ENCODE measurements around the gene FNIP2.
"Not testable (repeated sequence)": the region's sequence is repeated elsewhere in the genome, so short reads cannot be mapped to it uniquely, and the experiment has no call there.

FNIP2 gene

GRCh38 chr4:158826057-158826456, 57.2 kb downstream of the FNIP2 start:
- in situ Hi-C loops (cut with MboI; ENCODE audit: low pct_unique_long_range_greater_than_20kb, low sequenced_read_pairs) = no loop called here
- no peak for DNase-seq

GRCh38 chr4:158826882-158827281, 58.1 kb downstream of the FNIP2 start:
- no peak for DNase-seq
- in situ Hi-C loops (cut with MboI; ENCODE audit: low pct_unique_long_range_greater_than_20kb, low sequenced_read_pairs) = no loop called here

- DNase-seq = no peak
- in situ Hi-C loops (cut with MboI; ENCODE audit: low pct_unique_long_range_greater_than_20kb, low sequenced_read_pairs) = no loop called here
Observed at GRCh38 chr4:158827543-158827981, 58.7 kb downstream of the FNIP2 start.

- DNase-seq; in situ Hi-C loops (cut with MboI; ENCODE audit: low pct_unique_long_range_greater_than_20kb, low sequenced_read_pairs): not testable (repeated sequence)
Observed at GRCh38 chr4:158828151-158828550, 59.3 kb downstream of the FNIP2 start.

GRCh38 chr4:158829254-158829653, 60.4 kb downstream of the FNIP2 start:
- in situ Hi-C loops (cut with MboI; ENCODE audit: low pct_unique_long_range_greater_than_20kb, low sequenced_read_pairs) = no loop called here
- DNase-seq = no peak

GRCh38 chr4:158833602-158834001, 64.8 kb downstream of the FNIP2 start:
- in situ Hi-C loops (cut with MboI; ENCODE audit: low pct_unique_long_range_greater_than_20kb, low sequenced_read_pairs) = no loop called here
- DNase-seq = no peak

GRCh38 chr4:158835226-158836001, 66.6 kb downstream of the FNIP2 start:
- no peak for DNase-seq
- in situ Hi-C loops (cut with MboI; ENCODE audit: low pct_unique_long_range_greater_than_20kb, low sequenced_read_pairs) = no loop called here

GRCh38 chr4:158836002-158836369, 67.2 kb downstream of the FNIP2 start:
- in situ Hi-C loops (cut with MboI; ENCODE audit: low pct_unique_long_range_greater_than_20kb, low sequenced_read_pairs) = no loop called here
- no peak for DNase-seq

GRCh38 chr4:158836828-158837449, 68.1 kb downstream of the FNIP2 start:
- in situ Hi-C loops (cut with MboI; ENCODE audit: low pct_unique_long_range_greater_than_20kb, low sequenced_read_pairs) = no loop called here
- no peak for DNase-seq

- in situ Hi-C loops (cut with MboI; ENCODE audit: low pct_unique_long_range_greater_than_20kb, low sequenced_read_pairs) = no loop called here
- no peak for DNase-seq
Observed at GRCh38 chr4:158837527-158838141, 68.8 kb downstream of the FNIP2 start.

- DNase-seq = no peak
- in situ Hi-C loops (cut with MboI; ENCODE audit: low pct_unique_long_range_greater_than_20kb, low sequenced_read_pairs) = no loop called here
Observed at GRCh38 chr4:158840131-158840530, 71.3 kb downstream of the FNIP2 start.

- in situ Hi-C loops (cut with MboI; ENCODE audit: low pct_unique_long_range_greater_than_20kb, low sequenced_read_pairs) = no loop called here
- no peak for DNase-seq
Observed at GRCh38 chr4:158841540-158841939, 72.7 kb downstream of the FNIP2 start.

- DNase-seq = no peak
- in situ Hi-C loops (cut with MboI; ENCODE audit: low pct_unique_long_range_greater_than_20kb, low sequenced_read_pairs) = no loop called here
Observed at GRCh38 chr4:158845311-158846041, 76.7 kb downstream of the FNIP2 start.

GRCh38 chr4:158847535-158847934, 78.7 kb downstream of the FNIP2 start:
- DNase-seq = no peak
- in situ Hi-C loops (cut with MboI; ENCODE audit: low pct_unique_long_range_greater_than_20kb, low sequenced_read_pairs) = no loop called here

GRCh38 chr4:158849681-158850080, 80.9 kb downstream of the FNIP2 start:
- in situ Hi-C loops (cut with MboI; ENCODE audit: low pct_unique_long_range_greater_than_20kb, low sequenced_read_pairs) = loop anchor here (25.0 kb wide), 2 partner anchors 313 to 588 kb away; no protein-coding TSS in a partner anchor
- no peak for DNase-seq

- in situ Hi-C loops (cut with MboI; ENCODE audit: low pct_unique_long_range_greater_than_20kb, low sequenced_read_pairs) = loop anchor here (25.0 kb wide), 2 partner anchors 312 to 587 kb away; no protein-coding TSS in a partner anchor
- DNase-seq = no peak
Observed at GRCh38 chr4:158850371-158850770, 81.5 kb downstream of the FNIP2 start.

- in situ Hi-C loops (cut with MboI; ENCODE audit: low pct_unique_long_range_greater_than_20kb, low sequenced_read_pairs) = loop anchor here (25.0 kb wide), 2 partner anchors 311 to 586 kb away; no protein-coding TSS in a partner anchor
- DNase-seq = peak; percentile 55
Observed at GRCh38 chr4:158850800-158851644, 82.2 kb downstream of the FNIP2 start.

GRCh38 chr4:158854236-158854635, 85.4 kb downstream of the FNIP2 start:
- DNase-seq = no peak
- in situ Hi-C loops (cut with MboI; ENCODE audit: low pct_unique_long_range_greater_than_20kb, low sequenced_read_pairs) = loop anchor here (25.0 kb wide), 2 partner anchors 308 to 583 kb away; no protein-coding TSS in a partner anchor

Data from KBM-7 (cell line).